Hepatocyte (in vitro differentiated cells): Measurements from ENCODE around the gene TMPRSS5. TPM values are rescaled to one million over a fixed set of nuclear protein-coding genes. Genes with fewer than 3 reads are reported as not detected.

Experiments used
- DNase-seq: peaks from one replicate; pipeline ENCODE4 v3.0.0-alpha.2; 2016; ENCODE audit warnings: low spot score
- H2AFZ ChIP-seq: fragments of 200-600 bp; sonication (generic); 2 replicates; pipeline ENCODE4 v1.6.0; 2016; ENCODE audit warnings: antibody characterized with exemption, mild to moderate bottlenecking
- H3K27ac ChIP-seq: fragments of 200-600 bp; sonication (generic); 2 replicates; pipeline ENCODE4 v1.5.1; 2016; ENCODE audit warnings: mild to moderate bottlenecking
- H3K27me3 ChIP-seq: fragments of 200-600 bp; sonication (generic); 2 replicates; pipeline ENCODE4 v1.6.1; 2016
- H3K36me3 ChIP-seq: fragments of 200-600 bp; sonication (generic); replicated peaks from 2 replicates; pipeline ENCODE4 v1.5.1; 2016; ENCODE audit warnings: low read depth; ENCODE audit not compliant: insufficient read depth
- H3K4me1 ChIP-seq: fragments of 200-600 bp; sonication (generic); 2 replicates; pipeline ENCODE4 v1.5.1; 2016; ENCODE audit warnings: mild to moderate bottlenecking, moderate library complexity; ENCODE audit not compliant: insufficient read depth
- H3K4me2 ChIP-seq: fragments of 200-600 bp; sonication (generic); 2 replicates; pipeline ENCODE4 v1.6.0; 2016
- H3K4me3 ChIP-seq: fragments of 200-600 bp; sonication (generic); 2 replicates; pipeline ENCODE4 v1.5.1; 2016; ENCODE audit warnings: mild to moderate bottlenecking
- H3K79me2 ChIP-seq: fragments of 200-600 bp; sonication (generic); 2 replicates; pipeline ENCODE4 v1.6.0; 2017; ENCODE audit warnings: mild to moderate bottlenecking
- H3K9me2 ChIP-seq: fragments of 200-600 bp; sonication (generic); replicated peaks from 2 replicates; pipeline ENCODE4 v1.6.0; 2017; ENCODE audit warnings: mild to moderate bottlenecking; ENCODE audit not compliant: insufficient read depth
- H3K9me3 ChIP-seq: fragments of 200-600 bp; sonication (generic); 2 replicates; pipeline ENCODE4 v1.5.1; 2016; ENCODE audit warnings: low read depth, mild to moderate bottlenecking
- H4K20me1 ChIP-seq: fragments of 200-600 bp; sonication (generic); 2 replicates; pipeline ENCODE4 v1.6.0; 2016; ENCODE audit warnings: mild to moderate bottlenecking; ENCODE audit not compliant: insufficient read depth, poor library complexity, severe bottlenecking
- EZH2 ChIP-seq: fragments of 200-600 bp; sonication (generic); IDR thresholded peaks from 2 replicates; pipeline ENCODE4 v1.6.1; 2016; ENCODE audit warnings: antibody characterized with exemption, mild to moderate bottlenecking, borderline replicate concordance
- EZH2phosphoT487 ChIP-seq: fragments of 200-600 bp; sonication (generic); IDR thresholded peaks from one replicate; pipeline ENCODE4 v1.6.1; 2018; ENCODE audit warnings: antibody characterized with exemption, mild to moderate bottlenecking, low read depth, moderate library complexity; ENCODE audit not compliant: unreplicated experiment, severe bottlenecking
- WGBS: methylation state at CpG from one replicate; pipeline ENCODE4 v1.1.6; 2016; ENCODE audit warnings: low lambda C conversion rate; ENCODE audit errors: missing lambda C conversion rate; 5-methylcytosine and 5-hydroxymethylcytosine counted together
- polyA plus RNA-seq: library from polyadenylated mRNA; unstranded; fragments of >200 nt; fragmentation: Nextera tagmentation; extraction: Ambion mirVana; gene quantifications from 2 replicates; pipeline ENCODE4 v1.2.1, GENCODE V29; 2016
- total RNA-seq: library from RNA; depleted of rRNA; stranded (reverse); fragments of >200 nt; gene quantifications from 2 replicates; pipeline ENCODE4 v1.2.3, GENCODE V29; 2014
- TF ChIP-seq, protein P1 (sequence below): fragments of 200-600 bp; sonication (generic); IDR thresholded peaks from 2 replicates; pipeline ENCODE4 v1.5.1; 2016; ENCODE audit warnings: antibody characterized with exemption, mild to moderate bottlenecking; ENCODE audit not compliant: poor library complexity

Gene TMPRSS5
- total and polyA plus RNA-seq, 2 experiments from 2014 or later, result 0.20 to 0.63 TPM

DNA sequence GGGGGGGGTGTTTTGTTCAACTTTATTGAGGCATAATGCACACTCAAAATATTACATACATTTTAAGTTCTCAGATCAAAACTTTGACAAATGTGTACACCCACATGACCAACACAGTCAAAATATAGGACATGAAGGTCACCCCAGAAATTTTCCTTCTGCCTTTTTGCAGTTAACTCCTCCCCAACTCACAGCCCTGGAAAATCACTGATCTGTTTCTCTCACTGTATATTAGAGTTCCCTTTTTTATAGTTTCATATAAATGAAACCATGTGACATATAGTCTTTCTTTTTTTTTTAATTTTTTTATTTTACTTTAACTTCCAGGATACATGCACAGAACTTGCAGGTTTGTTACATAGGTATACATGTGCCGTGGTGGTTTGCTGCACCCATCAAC lies 4.6 kb downstream of the TMPRSS5 start:
- H4K20me1 ChIP-seq, result no peaks in the 10 kb centered on the region
- no peak overlapping the region for H2AFZ ChIP-seq
- H3K27me3 ChIP-seq, result no peaks in the 10 kb centered on the region
- DNase-seq, result no peak
- H3K36me3 ChIP-seq, result no peaks in the 10 kb centered on the region
- H3K9me3 ChIP-seq, result no peaks in the 10 kb centered on the region
- H3K4me3 ChIP-seq, result no peak overlapping the region
- no peaks in the 10 kb centered on the region for H3K4me1 ChIP-seq
- H3K4me2 ChIP-seq, result no peak overlapping the region
- no peak for TF ChIP-seq EZH2phosphoT487
- no peak for TF ChIP-seq EZH2
- TF ChIP-seq, protein P1, sequence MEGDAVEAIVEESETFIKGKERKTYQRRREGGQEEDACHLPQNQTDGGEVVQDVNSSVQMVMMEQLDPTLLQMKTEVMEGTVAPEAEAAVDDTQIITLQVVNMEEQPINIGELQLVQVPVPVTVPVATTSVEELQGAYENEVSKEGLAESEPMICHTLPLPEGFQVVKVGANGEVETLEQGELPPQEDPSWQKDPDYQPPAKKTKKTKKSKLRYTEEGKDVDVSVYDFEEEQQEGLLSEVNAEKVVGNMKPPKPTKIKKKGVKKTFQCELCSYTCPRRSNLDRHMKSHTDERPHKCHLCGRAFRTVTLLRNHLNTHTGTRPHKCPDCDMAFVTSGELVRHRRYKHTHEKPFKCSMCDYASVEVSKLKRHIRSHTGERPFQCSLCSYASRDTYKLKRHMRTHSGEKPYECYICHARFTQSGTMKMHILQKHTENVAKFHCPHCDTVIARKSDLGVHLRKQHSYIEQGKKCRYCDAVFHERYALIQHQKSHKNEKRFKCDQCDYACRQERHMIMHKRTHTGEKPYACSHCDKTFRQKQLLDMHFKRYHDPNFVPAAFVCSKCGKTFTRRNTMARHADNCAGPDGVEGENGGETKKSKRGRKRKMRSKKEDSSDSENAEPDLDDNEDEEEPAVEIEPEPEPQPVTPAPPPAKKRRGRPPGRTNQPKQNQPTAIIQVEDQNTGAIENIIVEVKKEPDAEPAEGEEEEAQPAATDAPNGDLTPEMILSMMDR, result no peak
- H3K9me2 ChIP-seq, result no peaks in the 10 kb centered on the region
- no peak overlapping the region for H3K27ac ChIP-seq
- WGBS, result 80% methylated on average over 1 of the region's 1 CpG
- no peaks in the 10 kb centered on the region for H3K79me2 ChIP-seq

DNA sequence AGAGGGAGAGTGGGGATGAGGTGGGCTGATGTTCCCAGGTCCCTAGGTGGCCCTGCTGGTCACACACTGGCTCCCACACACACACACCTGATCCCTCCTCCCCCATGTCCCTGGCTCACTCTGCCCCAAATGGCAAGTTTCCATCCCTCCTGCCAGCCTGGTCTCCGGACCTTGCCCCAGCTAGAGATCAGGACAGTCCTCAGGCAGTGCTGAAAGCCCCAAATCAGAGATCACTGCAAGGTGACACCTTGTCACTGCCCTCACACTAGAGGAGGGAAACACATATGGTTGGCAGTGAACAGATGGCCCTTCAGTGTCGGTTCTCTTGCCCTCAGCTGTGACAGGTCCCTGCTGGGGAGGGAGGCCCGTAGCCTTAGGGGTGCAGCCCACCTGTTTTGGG lies 7.6 kb downstream of the TMPRSS5 start:
- H3K27me3 ChIP-seq, result no peaks in the 10 kb centered on the region
- H3K9me2 ChIP-seq, result no peaks in the 10 kb centered on the region
- no peaks in the 10 kb centered on the region for H3K4me1 ChIP-seq
- no peaks in the 10 kb centered on the region for H3K9me3 ChIP-seq
- WGBS, result 87% methylated on average over 3 of the region's 3 CpGs
- H4K20me1 ChIP-seq, result no peaks in the 10 kb centered on the region
- H3K36me3 ChIP-seq, result no peaks in the 10 kb centered on the region
- DNase-seq, result no peak
- no peak overlapping the region for H2AFZ ChIP-seq
- no peak overlapping the region for H3K4me3 ChIP-seq
- no peak overlapping the region for H3K27ac ChIP-seq
- TF ChIP-seq, protein P1, result no peak
- TF ChIP-seq EZH2phosphoT487 (no peak), EZH2 (no peak)
- no peak overlapping the region for H3K4me2 ChIP-seq
- no peaks in the 10 kb centered on the region for H3K79me2 ChIP-seq

DNA sequence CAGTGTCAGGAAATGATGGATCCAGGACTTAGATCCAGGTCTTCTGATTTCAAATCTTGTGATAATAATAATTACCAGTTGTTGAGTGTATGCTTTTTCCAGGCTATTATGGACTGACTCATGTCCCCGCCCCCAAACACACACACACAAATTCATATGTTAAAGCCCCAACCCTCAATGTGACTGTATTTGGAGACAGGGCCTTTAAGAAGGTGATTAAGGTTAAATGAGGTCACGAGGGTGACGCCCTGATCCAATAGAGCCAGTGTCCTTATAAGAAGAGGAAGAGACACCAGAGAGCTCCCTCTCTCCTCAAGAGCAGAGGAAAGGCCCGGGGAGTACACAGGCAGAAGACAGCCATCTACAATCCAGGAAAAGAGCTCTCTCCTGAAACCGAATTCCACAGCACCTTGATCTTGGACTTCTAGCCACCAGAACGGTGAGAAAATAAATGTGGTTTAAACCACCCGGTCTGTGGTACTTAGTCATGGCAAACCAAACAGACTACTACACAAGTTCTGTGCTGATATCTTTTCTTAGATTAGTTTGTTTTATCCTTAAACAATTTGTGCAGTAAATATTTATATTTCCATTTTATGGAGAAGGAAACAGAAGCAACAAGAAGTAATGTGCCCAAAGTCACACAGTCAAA lies 8.2 kb downstream of the TMPRSS5 start:
- no peak for TF ChIP-seq EZH2phosphoT487
- TF ChIP-seq, protein P1, result no peak
- 73% methylated on average over 7 of the region's 7 CpGs for WGBS
- no peaks in the 10 kb centered on the region for H3K79me2 ChIP-seq
- no peaks in the 10 kb centered on the region for H3K9me3 ChIP-seq
- no peaks in the 10 kb centered on the region for H3K9me2 ChIP-seq
- H4K20me1 ChIP-seq, result no peaks in the 10 kb centered on the region
- no peak overlapping the region for H3K4me2 ChIP-seq
- no peak overlapping the region for H3K27ac ChIP-seq
- H3K4me1 ChIP-seq, result no peaks in the 10 kb centered on the region
- no peaks in the 10 kb centered on the region for H3K36me3 ChIP-seq
- H3K4me3 ChIP-seq, result no peak overlapping the region
- no peak for DNase-seq
- no peaks in the 10 kb centered on the region for H3K27me3 ChIP-seq
- no peak overlapping the region for H2AFZ ChIP-seq
